Calu3 (cell line): ENCODE measurements around the gene VSIG4. TPM values are rescaled to one million over a fixed set of nuclear protein-coding genes. Genes with fewer than 3 reads are reported as not detected.

Source experiments
- BruUV-seq: library from RNA; stranded (reverse); fragments of 400-500 nt; replicated peaks from 2 replicates; lab custom pipeline; 2021; lab: Mats Ljungman, UMichigan
- CTCF ChIA-PET: fragments of 300-600 bp; sonication (Branson Sonifier 250); formaldehyde crosslinking; loops from one replicate; lab custom pipeline; 2022; ENCODE audit warnings: antibody characterized with exemption; lab: Charles Lee
- DNase-seq: peaks from one replicate; pipeline ENCODE4 v3.0.0; 2022
- H3K27ac Mint-ChIP-seq: one replicate; pipeline ENCODE4 v1.8.0; 2022; ENCODE audit warnings: mixed read lengths; ENCODE audit not compliant: unreplicated experiment
- H3K27me3 Mint-ChIP-seq: one replicate; pipeline ENCODE4 v1.8.0; 2022; ENCODE audit warnings: mixed read lengths; ENCODE audit not compliant: unreplicated experiment
- H3K36me3 Mint-ChIP-seq: one replicate; pipeline ENCODE4 v1.8.0; 2022; ENCODE audit warnings: mild to moderate bottlenecking, moderate library complexity, mixed read lengths; ENCODE audit not compliant: insufficient read depth, unreplicated experiment
- H3K4me1 Mint-ChIP-seq: one replicate; pipeline ENCODE4 v1.8.0; 2022; ENCODE audit warnings: mild to moderate bottlenecking, low read depth, mixed read lengths; ENCODE audit not compliant: unreplicated experiment
- H3K4me3 Mint-ChIP-seq: one replicate; pipeline ENCODE4 v1.8.0; 2022; ENCODE audit warnings: mild to moderate bottlenecking, low read depth, moderate library complexity, mixed read lengths; ENCODE audit not compliant: unreplicated experiment
- H3K9me3 Mint-ChIP-seq: one replicate; pipeline ENCODE4 v1.8.0; 2022; ENCODE audit warnings: low read depth, mixed read lengths; ENCODE audit not compliant: unreplicated experiment
- CTCF ChIP-seq: fragments of 200-600 bp; IDR thresholded peaks from one replicate; pipeline ENCODE4 v1.8.0; 2022; ENCODE audit warnings: antibody characterized with exemption; ENCODE audit not compliant: unreplicated experiment
- intact Hi-C: fragments of 100-400 bp; cut with micrococcal nuclease; formaldehyde crosslinking; loops from one replicate; pipeline ENCODE4 v1.10.0; 2022; ENCODE audit not compliant: unreplicated experiment
- total RNA-seq: library from RNA; stranded (reverse); gene quantifications from 2 replicates; pipeline ENCODE4 v1.2.3, GENCODE V29; 2022

The VSIG4 gene
- total RNA-seq, 1 experiment from 2014 or later, result not detected

GRCh38 chrX:66012094-66012534 is 27.8 kb downstream of the VSIG4 start:
- Mint-ChIP-seq H3K9me3 (no peaks in the 10 kb centered on the region), H3K4me3 (no peak overlapping the region), H3K36me3 (no peaks in the 10 kb centered on the region), H3K27me3 (no peaks in the 10 kb centered on the region), H3K4me1 (no peaks in the 10 kb centered on the region), H3K27ac (no peak overlapping the region)
- BruUV-seq, result no TSS peak
- DNase-seq, result no peak
- CTCF ChIA-PET, result no interaction called here
- intact Hi-C loops, result no loop called here
- TF ChIP-seq CTCF, result no peak

DNA sequence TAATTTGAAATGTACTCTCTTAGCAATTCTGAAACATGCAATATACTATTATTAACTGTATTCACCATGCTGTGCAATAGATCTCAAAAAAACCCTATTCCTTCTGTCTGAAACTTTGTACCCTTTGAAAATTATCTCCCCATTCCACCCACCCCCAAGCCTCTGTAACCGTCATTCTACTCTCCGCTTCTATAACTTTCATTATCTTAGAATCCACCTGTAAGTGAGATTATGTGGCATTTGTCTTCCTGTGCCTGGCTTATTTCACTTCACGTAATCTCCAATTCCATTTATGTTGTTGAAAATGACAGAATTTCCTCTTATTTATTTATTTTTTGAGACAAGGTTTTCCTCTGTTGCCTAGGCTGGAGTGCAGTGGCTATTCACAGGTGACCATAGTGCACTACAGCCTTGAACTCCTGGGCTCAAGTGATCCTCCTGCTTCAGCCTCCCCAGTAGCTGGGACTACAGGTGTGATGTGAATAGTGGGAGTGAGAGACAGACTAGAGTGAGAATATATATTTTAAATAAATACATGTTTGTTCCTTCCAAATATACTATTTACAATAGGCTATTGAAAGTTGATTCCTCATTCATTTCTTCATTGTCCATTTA is 30.5 kb downstream of the VSIG4 start:
- TF ChIP-seq CTCF, result no peak
- CTCF ChIA-PET, result interaction anchor here (0.7 kb wide), 1 partner anchor 1234 kb away, joined by 3 read pairs; no protein-coding TSS in a partner anchor
- H3K27ac Mint-ChIP-seq, result no peak overlapping the region
- no peak for DNase-seq
- no peaks in the 10 kb centered on the region for H3K4me1 Mint-ChIP-seq
- H3K4me3 Mint-ChIP-seq, result no peak overlapping the region
- intact Hi-C loops, result no loop called here
- H3K27me3 Mint-ChIP-seq, result no peaks in the 10 kb centered on the region
- no peaks in the 10 kb centered on the region for H3K9me3 Mint-ChIP-seq
- no TSS peak for BruUV-seq
- H3K36me3 Mint-ChIP-seq, result no peaks in the 10 kb centered on the region

GRCh38 chrX:66008328-66008970 is 31.4 kb downstream of the VSIG4 start:
- H3K27me3 Mint-ChIP-seq, result no peaks in the 10 kb centered on the region
- H3K36me3 Mint-ChIP-seq, result no peaks in the 10 kb centered on the region
- CTCF ChIA-PET, result no interaction called here
- no peak overlapping the region for H3K4me3 Mint-ChIP-seq
- no peaks in the 10 kb centered on the region for H3K4me1 Mint-ChIP-seq
- no peak for TF ChIP-seq CTCF
- no peak overlapping the region for H3K27ac Mint-ChIP-seq
- intact Hi-C loops, result no loop called here
- H3K9me3 Mint-ChIP-seq, result no peaks in the 10 kb centered on the region
- BruUV-seq, result no TSS peak
- DNase-seq, result no peak

DNA sequence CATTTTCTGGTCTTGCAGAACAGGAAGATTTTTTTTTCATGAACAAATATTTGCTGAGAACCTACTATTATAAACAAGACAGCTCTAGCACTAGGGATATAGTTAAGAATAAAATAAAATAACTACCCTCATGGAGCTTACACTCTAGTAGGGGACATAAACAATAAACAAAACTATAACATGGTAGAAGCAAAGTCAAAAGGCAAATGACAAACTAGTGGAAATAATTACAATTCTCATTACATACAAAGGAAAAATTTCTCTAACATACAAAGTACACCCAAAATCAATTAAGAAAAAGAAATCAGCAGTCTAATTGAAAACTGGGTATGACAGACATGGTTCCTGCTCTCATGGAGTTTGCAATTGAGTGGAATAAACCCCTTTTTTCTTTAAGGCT is 32.0 kb downstream of the VSIG4 start:
- intact Hi-C loops, result no loop called here
- no peak for DNase-seq
- BruUV-seq, result no TSS peak
- H3K27ac Mint-ChIP-seq, result no peak overlapping the region
- no peaks in the 10 kb centered on the region for H3K4me1 Mint-ChIP-seq
- no peaks in the 10 kb centered on the region for H3K9me3 Mint-ChIP-seq
- no peaks in the 10 kb centered on the region for H3K36me3 Mint-ChIP-seq
- TF ChIP-seq CTCF, result no peak
- no peak overlapping the region for H3K4me3 Mint-ChIP-seq
- no peaks in the 10 kb centered on the region for H3K27me3 Mint-ChIP-seq
- CTCF ChIA-PET, result no interaction called here
